Type B pancreatic cell (in vitro differentiated cells): ENCODE results near the gene C1orf52. TPM values are rescaled to one million over a fixed set of nuclear protein-coding genes. Genes with fewer than 3 reads are reported as not detected.

ENCODE experiments used
- DNase-seq: peaks from one replicate; pipeline ENCODE4 v3.0.0; 2021; ENCODE audit warnings: mixed read lengths; ENCODE audit not compliant: unreplicated experiment; ENCODE audit errors: extremely low spot score
- H3K27ac Mint-ChIP-seq: 2 replicates; pipeline ENCODE4 v1.8.0; 2021; ENCODE audit warnings: mild to moderate bottlenecking, mixed read lengths
- H3K27me3 Mint-ChIP-seq: 2 replicates; pipeline ENCODE4 v1.8.0; 2021; ENCODE audit warnings: mixed read lengths
- H3K36me3 Mint-ChIP-seq: 2 replicates; pipeline ENCODE4 v1.8.0; 2021; ENCODE audit warnings: mixed read lengths
- H3K4me1 Mint-ChIP-seq: one replicate; pipeline ENCODE4 v1.8.0; 2021; ENCODE audit warnings: mixed read lengths; ENCODE audit not compliant: unreplicated experiment
- H3K4me3 Mint-ChIP-seq: 2 replicates; pipeline ENCODE4 v1.8.0; 2021; ENCODE audit warnings: mild to moderate bottlenecking, mixed read lengths
- H3K9me3 Mint-ChIP-seq: 2 replicates; pipeline ENCODE4 v1.8.0; 2021; ENCODE audit warnings: mixed read lengths
- total RNA-seq: library from RNA; stranded (reverse); gene quantifications from 2 replicates; pipeline ENCODE4 v1.2.1, GENCODE V29; 2021; ENCODE audit warnings: low replicate concordance
- TF ChIP-seq, protein P1 (sequence below): fragments of 200-600 bp; sonication (generic); conservative IDR thresholded peaks from 2 replicates; pipeline ENCODE4 v1.5.0; 2021; ENCODE audit warnings: antibody characterized with exemption, mild to moderate bottlenecking

Gene C1orf52
- total RNA-seq, 1 donor from 2014 or later, result 31.2 TPM

DNA sequence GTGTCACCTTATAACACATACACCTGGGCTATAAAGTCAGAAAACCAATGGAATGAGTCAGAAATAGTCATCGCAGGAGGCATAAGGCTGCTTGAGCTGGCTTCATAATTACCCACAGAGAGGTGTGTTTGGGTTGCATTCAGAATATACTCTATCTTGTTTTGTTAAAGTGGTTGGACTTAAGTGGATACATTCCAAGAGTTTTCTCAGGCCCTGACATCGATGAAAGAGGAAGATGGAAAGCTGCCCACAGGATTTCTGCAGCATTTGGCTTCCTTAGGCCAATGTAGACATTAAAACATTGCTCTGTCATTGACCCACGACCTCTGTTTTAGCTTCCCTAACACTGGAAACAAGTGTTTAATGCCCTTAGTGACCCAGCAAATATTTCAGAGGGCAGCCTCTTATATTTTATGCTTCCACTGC, 35.6 kb upstream of the C1orf52 start:
- Mint-ChIP-seq H3K27ac (no peak overlapping the region), H3K9me3 (no peaks in the 10 kb centered on the region), H3K27me3 (peaks cover 8% of the 10 kb centered on the region), H3K4me1 (peaks cover 9% of the 10 kb centered on the region), H3K4me3 (no peak overlapping the region), H3K36me3 (no peaks in the 10 kb centered on the region)
- TF ChIP-seq, protein P1, sequence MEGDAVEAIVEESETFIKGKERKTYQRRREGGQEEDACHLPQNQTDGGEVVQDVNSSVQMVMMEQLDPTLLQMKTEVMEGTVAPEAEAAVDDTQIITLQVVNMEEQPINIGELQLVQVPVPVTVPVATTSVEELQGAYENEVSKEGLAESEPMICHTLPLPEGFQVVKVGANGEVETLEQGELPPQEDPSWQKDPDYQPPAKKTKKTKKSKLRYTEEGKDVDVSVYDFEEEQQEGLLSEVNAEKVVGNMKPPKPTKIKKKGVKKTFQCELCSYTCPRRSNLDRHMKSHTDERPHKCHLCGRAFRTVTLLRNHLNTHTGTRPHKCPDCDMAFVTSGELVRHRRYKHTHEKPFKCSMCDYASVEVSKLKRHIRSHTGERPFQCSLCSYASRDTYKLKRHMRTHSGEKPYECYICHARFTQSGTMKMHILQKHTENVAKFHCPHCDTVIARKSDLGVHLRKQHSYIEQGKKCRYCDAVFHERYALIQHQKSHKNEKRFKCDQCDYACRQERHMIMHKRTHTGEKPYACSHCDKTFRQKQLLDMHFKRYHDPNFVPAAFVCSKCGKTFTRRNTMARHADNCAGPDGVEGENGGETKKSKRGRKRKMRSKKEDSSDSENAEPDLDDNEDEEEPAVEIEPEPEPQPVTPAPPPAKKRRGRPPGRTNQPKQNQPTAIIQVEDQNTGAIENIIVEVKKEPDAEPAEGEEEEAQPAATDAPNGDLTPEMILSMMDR, result no peak
- DNase-seq, result no peak

DNA sequence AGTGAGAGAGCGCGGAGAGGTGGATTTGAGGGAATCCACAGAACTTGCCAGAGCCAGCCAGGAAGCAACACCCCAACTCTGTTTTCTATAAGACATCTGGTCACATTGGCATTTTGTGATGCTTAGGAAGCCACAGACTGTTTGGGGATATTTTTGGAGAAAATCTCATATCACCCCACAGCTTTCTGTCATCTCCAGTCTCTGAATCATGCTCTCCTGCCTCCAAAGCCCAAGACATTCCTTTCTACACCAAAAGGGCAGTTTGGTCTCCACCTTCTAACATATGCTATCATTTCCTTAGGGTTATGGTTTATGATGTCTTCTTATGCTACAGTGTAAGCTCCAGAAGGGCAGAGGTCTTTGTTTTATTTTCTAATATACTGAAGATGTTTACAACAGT, 31.4 kb upstream of the C1orf52 start:
- Mint-ChIP-seq H3K27ac (no peak overlapping the region), H3K4me3 (no peak overlapping the region), H3K27me3 (peaks cover 9% of the 10 kb centered on the region), H3K9me3 (no peaks in the 10 kb centered on the region), H3K36me3 (no peaks in the 10 kb centered on the region), H3K4me1 (no peaks in the 10 kb centered on the region)
- no peak for DNase-seq
- TF ChIP-seq, protein P1, result no peak

DNA sequence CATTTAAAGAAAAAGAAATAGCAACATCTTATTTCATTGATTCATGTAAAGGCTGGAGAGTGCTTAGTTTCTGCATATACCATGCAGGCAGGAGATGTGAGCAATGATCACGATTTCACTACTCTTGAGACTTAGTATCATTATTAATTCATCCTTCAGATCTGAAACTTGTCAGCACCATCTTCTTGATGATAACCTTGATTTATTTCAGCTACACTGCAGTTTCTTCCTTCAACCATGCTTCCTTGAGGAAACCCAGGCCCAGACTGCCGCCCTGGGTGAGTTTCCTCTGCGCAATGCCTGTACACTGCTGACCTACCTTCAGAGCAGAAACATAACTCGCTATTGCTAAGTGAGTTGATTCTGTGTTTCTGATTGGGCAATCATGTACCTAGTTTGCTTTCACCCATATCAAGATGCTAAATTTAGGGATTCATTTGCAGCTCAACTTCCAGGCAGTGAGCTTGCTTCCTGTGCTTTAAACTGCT, 30.4 kb upstream of the C1orf52 start:
- Mint-ChIP-seq H3K4me1 (no peaks in the 10 kb centered on the region), H3K27ac (no peak overlapping the region), H3K36me3 (no peaks in the 10 kb centered on the region), H3K9me3 (no peaks in the 10 kb centered on the region), H3K27me3 (peaks cover 9% of the 10 kb centered on the region), H3K4me3 (no peak overlapping the region)
- TF ChIP-seq, protein P1, result no peak
- DNase-seq, result no peak

DNA sequence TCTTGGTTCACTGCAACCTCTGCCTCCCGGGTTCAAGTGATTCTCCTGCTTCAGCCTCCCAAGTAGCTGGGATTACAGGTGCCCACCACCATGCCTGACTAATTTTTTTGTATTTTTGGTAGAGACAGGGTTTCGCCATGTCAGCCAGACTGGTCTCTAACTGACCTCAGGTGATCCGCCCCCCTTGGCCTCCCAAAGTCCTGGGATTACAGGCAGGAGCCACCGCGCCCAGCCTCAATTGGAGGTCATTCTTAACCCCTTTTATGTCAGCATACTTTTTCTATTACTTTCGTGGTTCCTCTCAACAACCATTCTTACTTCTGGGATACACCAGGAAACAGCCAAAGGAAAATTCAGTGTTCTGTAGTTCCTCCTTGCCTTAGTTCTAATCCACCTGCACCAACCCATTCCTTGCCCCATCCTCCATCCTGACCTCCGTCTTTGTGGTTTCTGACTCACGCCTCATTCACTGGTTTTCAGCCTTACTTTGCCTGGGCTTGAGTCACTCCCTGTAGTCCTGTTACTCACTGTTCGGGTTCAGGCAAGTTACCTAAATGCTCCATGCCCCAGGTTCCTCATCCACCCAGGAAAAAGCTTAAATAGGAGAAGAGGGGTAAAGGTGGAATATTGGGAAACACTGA, 29.9 kb upstream of the C1orf52 start:
- Mint-ChIP-seq H3K9me3 (no peaks in the 10 kb centered on the region), H3K36me3 (no peaks in the 10 kb centered on the region), H3K27me3 (peaks cover 9% of the 10 kb centered on the region), H3K4me1 (no peaks in the 10 kb centered on the region), H3K27ac (no peak overlapping the region), H3K4me3 (no peak overlapping the region)
- DNase-seq, result no peak
- TF ChIP-seq, protein P1, result no peak

DNA sequence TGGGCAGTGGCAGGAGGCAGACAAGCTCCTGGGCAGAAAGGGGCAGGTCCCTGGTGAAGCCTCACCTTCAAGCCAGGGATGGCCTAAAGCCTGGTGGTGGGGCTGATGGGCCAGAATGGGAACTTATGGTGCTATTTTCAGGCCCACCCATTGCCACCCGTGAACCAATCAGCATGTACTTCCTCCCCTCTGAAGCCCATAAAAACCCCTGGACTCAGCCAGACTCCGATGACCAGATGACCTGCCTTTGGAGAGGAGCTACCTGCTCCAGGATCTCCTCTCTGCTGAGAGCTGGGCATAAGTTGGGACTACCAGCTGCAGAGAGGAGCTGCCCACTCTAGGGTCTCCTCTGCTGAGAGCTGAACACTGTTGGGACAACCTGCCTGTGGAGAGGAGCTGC, 24.7 kb upstream of the C1orf52 start:
- TF ChIP-seq, protein P1, result no peak
- no peaks in the 10 kb centered on the region for H3K4me1 Mint-ChIP-seq
- no peaks in the 10 kb centered on the region for H3K36me3 Mint-ChIP-seq
- H3K9me3 Mint-ChIP-seq, result no peaks in the 10 kb centered on the region
- peaks cover 8% of the 10 kb centered on the region for H3K27me3 Mint-ChIP-seq
- DNase-seq, result no peak
- no peak overlapping the region for H3K27ac Mint-ChIP-seq
- no peak overlapping the region for H3K4me3 Mint-ChIP-seq
